PC-3 (cell line): ENCODE data around the gene TUBGCP5.

Experiments
- EZH2 ChIP-seq: fragments of 300-600 bp; sonication (generic); IDR thresholded peaks from one replicate; pipeline ENCODE4 v1.6.1; 2017; ENCODE audit warnings: antibody characterized with exemption, mild to moderate bottlenecking, low read length; ENCODE audit not compliant: unreplicated experiment
- EZH2phosphoT487 ChIP-seq: fragments of 300-600 bp; sonication (generic); IDR thresholded peaks from 2 replicates; pipeline ENCODE4 v1.6.1; 2018; ENCODE audit warnings: mild to moderate bottlenecking, antibody characterized with exemption, low read length, borderline replicate concordance
- TF ChIP-seq, protein P1 (sequence below): fragments of 300-600 bp; sonication (generic); conservative IDR thresholded peaks from 2 replicates; pipeline ENCODE4 v1.5.1; 2017; ENCODE audit warnings: antibody characterized with exemption, low read depth, mild to moderate bottlenecking, low read length

DNA sequence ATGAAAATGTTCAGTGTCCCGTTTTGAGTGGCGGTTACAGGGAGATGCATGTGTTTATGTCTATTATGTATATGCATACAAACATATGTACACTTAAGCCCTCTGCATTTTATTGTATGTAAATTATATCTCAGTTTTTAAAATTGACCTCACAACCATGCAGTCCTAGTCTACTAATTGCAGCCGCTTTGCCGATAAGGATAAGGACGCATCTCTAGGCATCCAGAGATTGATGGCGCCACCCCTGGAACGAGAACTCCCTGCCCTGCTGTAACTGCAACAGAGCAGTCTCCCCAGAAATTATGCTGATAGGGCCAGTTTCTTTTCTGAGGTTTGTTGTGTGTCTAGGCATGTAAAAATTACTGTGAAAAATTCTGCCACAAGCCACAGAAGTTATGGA is 40.4 kb upstream of the TUBGCP5 start:
- TF ChIP-seq, protein P1, sequence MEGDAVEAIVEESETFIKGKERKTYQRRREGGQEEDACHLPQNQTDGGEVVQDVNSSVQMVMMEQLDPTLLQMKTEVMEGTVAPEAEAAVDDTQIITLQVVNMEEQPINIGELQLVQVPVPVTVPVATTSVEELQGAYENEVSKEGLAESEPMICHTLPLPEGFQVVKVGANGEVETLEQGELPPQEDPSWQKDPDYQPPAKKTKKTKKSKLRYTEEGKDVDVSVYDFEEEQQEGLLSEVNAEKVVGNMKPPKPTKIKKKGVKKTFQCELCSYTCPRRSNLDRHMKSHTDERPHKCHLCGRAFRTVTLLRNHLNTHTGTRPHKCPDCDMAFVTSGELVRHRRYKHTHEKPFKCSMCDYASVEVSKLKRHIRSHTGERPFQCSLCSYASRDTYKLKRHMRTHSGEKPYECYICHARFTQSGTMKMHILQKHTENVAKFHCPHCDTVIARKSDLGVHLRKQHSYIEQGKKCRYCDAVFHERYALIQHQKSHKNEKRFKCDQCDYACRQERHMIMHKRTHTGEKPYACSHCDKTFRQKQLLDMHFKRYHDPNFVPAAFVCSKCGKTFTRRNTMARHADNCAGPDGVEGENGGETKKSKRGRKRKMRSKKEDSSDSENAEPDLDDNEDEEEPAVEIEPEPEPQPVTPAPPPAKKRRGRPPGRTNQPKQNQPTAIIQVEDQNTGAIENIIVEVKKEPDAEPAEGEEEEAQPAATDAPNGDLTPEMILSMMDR: no peak
- TF ChIP-seq EZH2 (no peak), EZH2phosphoT487 (no peak)
